Left lobe of liver (tissue), 2 donors: ENCODE results near the gene UBE3B. TPM values are rescaled to one million over a fixed set of nuclear protein-coding genes. Genes with fewer than 3 reads are reported as not detected.
"Not testable (repeated sequence)": the region's sequence is repeated elsewhere in the genome, so short reads cannot be mapped to it uniquely, and the experiment has no call there.

Source experiments
- ATAC-seq: fragments of 200-7000 bp; cut with Tn5 transposase; one replicate; pipeline ENCODE4 v1.9.1; 2020; ENCODE audit warnings: mild to moderate bottlenecking, moderate library complexity
- DNase-seq: peaks from one replicate; pipeline ENCODE4 v3.0.0-alpha.2; 2020; ENCODE audit warnings: low spot score
- total RNA-seq: library from RNA; stranded (reverse); gene quantifications from one replicate; pipeline ENCODE4 v1.2.1, GENCODE V29; 2021
- donor health status: DM: no; HTN: no; CAD: no; lungs with moderate emphysema.
- donor health status: DM: no; HTN: yes; CAD: no.

Gene UBE3B
- total RNA-seq, result 19.2 TPM

- peak; percentile 99 for ATAC-seq
- DNase-seq, result peak; percentile 88
Observed at GRCh38 chr12:109477185-109477962, at the start of gene UBE3B, which contains the start of gene KCTD10. Gene UBE3B, plus strand, starts transcription at chr12:109477634. Its CDS starts 5,918 bp downstream, at chr12:109483552. Gene KCTD10, minus strand, starts transcription at chr12:109477300. Its CDS starts 38 bp downstream, at chr12:109477262.

- peak; percentile 97 for ATAC-seq
- DNase-seq, result peak; percentile 81
Observed at GRCh38 chr12:109428037-109428629, 49.3 kb upstream of the UBE3B start.

GRCh38 chr12:109428804-109429203, 48.6 kb upstream of the UBE3B start:
- not testable (repeated sequence) for ATAC-seq, DNase-seq

GRCh38 chr12:109430244-109430643, 47.2 kb upstream of the UBE3B start:
- DNase-seq, result no peak
- no peak for ATAC-seq

- DNase-seq (no peak), ATAC-seq (no peak)
Observed at GRCh38 chr12:109432431-109432830, 45.0 kb upstream of the UBE3B start.

- ATAC-seq (peak; percentile 92), DNase-seq (peak; percentile 87)
Observed at GRCh38 chr12:109432842-109433304, 44.6 kb upstream of the UBE3B start.

GRCh38 chr12:109433618-109434017, 43.8 kb upstream of the UBE3B start:
- no peak for DNase-seq

GRCh38 chr12:109434582-109434981, 42.9 kb upstream of the UBE3B start:
- ATAC-seq, result no peak
- no peak for DNase-seq

More at GRCh38 chr12:109433618-109434017, 43.8 kb upstream of the UBE3B start:
- ATAC-seq, result peak; percentile 35

- DNase-seq, result no peak
- no peak for ATAC-seq
Observed at GRCh38 chr12:109435428-109436187, 41.8 kb upstream of the UBE3B start.

- ATAC-seq, result no peak
Observed at GRCh38 chr12:109436188-109436560, 41.3 kb upstream of the UBE3B start.

GRCh38 chr12:109439181-109439580, 38.3 kb upstream of the UBE3B start:
- DNase-seq, result no peak

More at GRCh38 chr12:109436188-109436560, 41.3 kb upstream of the UBE3B start:
- DNase-seq, result no peak

GRCh38 chr12:109439951-109440350, 37.5 kb upstream of the UBE3B start:
- not testable (repeated sequence) for DNase-seq, ATAC-seq

More at GRCh38 chr12:109439181-109439580, 38.3 kb upstream of the UBE3B start:
- ATAC-seq, result no peak

GRCh38 chr12:109440851-109441490, 36.5 kb upstream of the UBE3B start:
- ATAC-seq, result no peak
- no peak for DNase-seq

GRCh38 chr12:109443794-109444193, 33.6 kb upstream of the UBE3B start:
- no peak for DNase-seq
- no peak for ATAC-seq

GRCh38 chr12:109444259-109444658, 33.2 kb upstream of the UBE3B start:
- no peak for ATAC-seq
- no peak for DNase-seq

- ATAC-seq, result no peak
- DNase-seq, result no peak
Observed at GRCh38 chr12:109445191-109445609, 32.2 kb upstream of the UBE3B start.

- ATAC-seq (no peak), DNase-seq (no peak)
Observed at GRCh38 chr12:109446869-109447268, 30.6 kb upstream of the UBE3B start.

- DNase-seq, result no peak
- no peak for ATAC-seq
Observed at GRCh38 chr12:109447482-109447881, 30.0 kb upstream of the UBE3B start.

GRCh38 chr12:109448272-109448671, 29.2 kb upstream of the UBE3B start:
- DNase-seq, result no peak

GRCh38 chr12:109448707-109449390, 28.6 kb upstream of the UBE3B start:
- no peak for DNase-seq
- ATAC-seq, result peak; percentile 38

More at GRCh38 chr12:109448272-109448671, 29.2 kb upstream of the UBE3B start:
- peak; percentile 38 for ATAC-seq
